PC-9 (cell line): Measurements from ENCODE around the gene SH3PXD2B.

Experiments used
- EZH2 ChIP-seq: fragments of 200-600 bp; sonication (generic); IDR thresholded peaks from 2 replicates; pipeline ENCODE4 v1.8.0; 2017; ENCODE audit warnings: antibody characterized with exemption, low read depth
- TF ChIP-seq, protein P1 (sequence below): fragments of 200-600 bp; sonication (generic); conservative IDR thresholded peaks from 2 replicates; pipeline ENCODE4 v1.6.1; 2017; ENCODE audit warnings: mixed run types, antibody characterized with exemption, mild to moderate bottlenecking, moderate library complexity

DNA sequence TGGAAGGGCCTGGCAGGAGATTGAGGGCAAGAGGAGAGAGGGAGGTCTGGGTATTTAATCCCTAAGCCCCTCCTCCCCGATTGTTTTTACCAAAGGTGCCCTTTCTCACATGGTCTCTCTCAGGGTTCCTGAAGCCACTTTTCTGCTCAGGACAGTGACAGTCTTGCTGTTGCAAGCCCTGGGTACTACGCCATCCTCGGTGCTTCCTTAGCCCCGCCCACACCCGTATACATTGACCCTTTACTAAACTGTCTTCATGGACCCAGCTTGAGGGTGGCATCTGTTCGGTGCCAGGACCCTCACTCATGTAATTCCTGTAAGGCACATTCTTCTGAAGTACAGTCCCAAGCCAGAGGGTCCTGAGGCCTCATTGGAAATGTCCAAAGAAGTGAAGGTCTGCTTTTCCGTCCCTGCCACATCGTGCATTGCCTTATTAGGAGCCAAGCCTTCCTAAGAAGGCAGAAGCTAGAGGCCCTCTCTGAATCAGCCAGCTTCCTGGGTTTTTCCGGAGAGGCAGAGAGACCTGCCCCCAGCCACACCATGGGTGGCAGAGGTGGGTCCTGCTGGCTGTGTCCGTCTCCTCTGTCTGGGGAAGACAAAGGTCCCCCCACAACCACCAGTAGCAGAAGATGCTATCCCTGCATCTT lies 1.9 kb upstream of the SH3PXD2B start:
- TF ChIP-seq, protein P1, sequence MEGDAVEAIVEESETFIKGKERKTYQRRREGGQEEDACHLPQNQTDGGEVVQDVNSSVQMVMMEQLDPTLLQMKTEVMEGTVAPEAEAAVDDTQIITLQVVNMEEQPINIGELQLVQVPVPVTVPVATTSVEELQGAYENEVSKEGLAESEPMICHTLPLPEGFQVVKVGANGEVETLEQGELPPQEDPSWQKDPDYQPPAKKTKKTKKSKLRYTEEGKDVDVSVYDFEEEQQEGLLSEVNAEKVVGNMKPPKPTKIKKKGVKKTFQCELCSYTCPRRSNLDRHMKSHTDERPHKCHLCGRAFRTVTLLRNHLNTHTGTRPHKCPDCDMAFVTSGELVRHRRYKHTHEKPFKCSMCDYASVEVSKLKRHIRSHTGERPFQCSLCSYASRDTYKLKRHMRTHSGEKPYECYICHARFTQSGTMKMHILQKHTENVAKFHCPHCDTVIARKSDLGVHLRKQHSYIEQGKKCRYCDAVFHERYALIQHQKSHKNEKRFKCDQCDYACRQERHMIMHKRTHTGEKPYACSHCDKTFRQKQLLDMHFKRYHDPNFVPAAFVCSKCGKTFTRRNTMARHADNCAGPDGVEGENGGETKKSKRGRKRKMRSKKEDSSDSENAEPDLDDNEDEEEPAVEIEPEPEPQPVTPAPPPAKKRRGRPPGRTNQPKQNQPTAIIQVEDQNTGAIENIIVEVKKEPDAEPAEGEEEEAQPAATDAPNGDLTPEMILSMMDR, result no peak
- no peak for TF ChIP-seq EZH2
